Loucy (cell line): ENCODE results near the gene IGF2R.

Source experiments
- EZH2phosphoT487 ChIP-seq: fragments of 200-600 bp; IDR thresholded peaks from 2 replicates; pipeline ENCODE4 v1.6.1; 2018; ENCODE audit warnings: antibody characterized with exemption, mild to moderate bottlenecking, moderate library complexity, borderline replicate concordance
- TF ChIP-seq, protein P1 (sequence below): fragments of 200-600 bp; sonication (generic); conservative IDR thresholded peaks from 2 replicates; pipeline ENCODE4 v1.5.1; 2014; ENCODE audit warnings: mild to moderate bottlenecking, antibody characterized with exemption, low read length

DNA sequence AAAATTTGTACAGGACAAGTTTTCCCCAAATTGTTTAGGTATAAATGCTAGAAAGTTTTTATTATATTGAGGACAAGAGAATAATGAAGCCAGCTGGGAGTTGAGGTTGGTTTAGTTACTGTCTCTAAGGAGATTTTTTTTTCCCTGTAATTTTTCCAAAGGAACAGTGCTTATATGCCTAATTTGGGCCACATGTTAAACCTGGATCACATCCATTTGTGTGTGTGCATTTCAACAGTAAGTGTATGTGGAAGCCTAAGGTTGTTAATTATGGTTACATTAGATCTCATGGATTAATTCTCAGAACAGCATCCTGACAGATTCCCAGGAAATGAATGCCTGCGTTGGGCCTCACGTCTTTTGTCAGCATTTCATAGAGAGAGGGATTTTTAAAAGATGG, 4.5 kb downstream of the IGF2R start:
- TF ChIP-seq, protein P1, sequence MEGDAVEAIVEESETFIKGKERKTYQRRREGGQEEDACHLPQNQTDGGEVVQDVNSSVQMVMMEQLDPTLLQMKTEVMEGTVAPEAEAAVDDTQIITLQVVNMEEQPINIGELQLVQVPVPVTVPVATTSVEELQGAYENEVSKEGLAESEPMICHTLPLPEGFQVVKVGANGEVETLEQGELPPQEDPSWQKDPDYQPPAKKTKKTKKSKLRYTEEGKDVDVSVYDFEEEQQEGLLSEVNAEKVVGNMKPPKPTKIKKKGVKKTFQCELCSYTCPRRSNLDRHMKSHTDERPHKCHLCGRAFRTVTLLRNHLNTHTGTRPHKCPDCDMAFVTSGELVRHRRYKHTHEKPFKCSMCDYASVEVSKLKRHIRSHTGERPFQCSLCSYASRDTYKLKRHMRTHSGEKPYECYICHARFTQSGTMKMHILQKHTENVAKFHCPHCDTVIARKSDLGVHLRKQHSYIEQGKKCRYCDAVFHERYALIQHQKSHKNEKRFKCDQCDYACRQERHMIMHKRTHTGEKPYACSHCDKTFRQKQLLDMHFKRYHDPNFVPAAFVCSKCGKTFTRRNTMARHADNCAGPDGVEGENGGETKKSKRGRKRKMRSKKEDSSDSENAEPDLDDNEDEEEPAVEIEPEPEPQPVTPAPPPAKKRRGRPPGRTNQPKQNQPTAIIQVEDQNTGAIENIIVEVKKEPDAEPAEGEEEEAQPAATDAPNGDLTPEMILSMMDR, result no peak
- no peak for TF ChIP-seq EZH2phosphoT487
